ENCODE measurements around the gene FBRSL1.

The FBRSL1 gene

GRCh38 chr12:132560614-132561426, 70.9 kb downstream of the FBRSL1 start:
- DNase-seq, result peak; percentile 86
